Neural cell (in vitro differentiated cells): ENCODE measurements around the gene C1orf105. TPM values are rescaled to one million over a fixed set of nuclear protein-coding genes. Genes with fewer than 3 reads are reported as not detected.

Source experiments
- H2AFZ ChIP-seq: fragments of 200-600, 300-800 bp; sonication (generic), shearing (Covaris generic); 2 replicates; pipeline ENCODE4 v1.6.0; 2014; ENCODE audit warnings: low read depth, mild to moderate bottlenecking, antibody characterized with exemption, low read length, moderate library complexity
- H3F3A ChIP-seq: fragments of 200-600 bp; shearing (Covaris generic); 2 replicates; pipeline ENCODE4 v1.6.1; 2016; ENCODE audit warnings: mild to moderate bottlenecking, moderate library complexity, mixed read lengths, antibody characterized with exemption, low read length; ENCODE audit not compliant: insufficient read depth, poor library complexity, severe bottlenecking
- H3K27ac ChIP-seq: fragments of 200-600, 300-800 bp; sonication (generic), shearing (Covaris generic); 2 replicates; pipeline ENCODE4 v1.5.1; 2014; ENCODE audit warnings: mild to moderate bottlenecking, low read length, moderate library complexity
- H3K27me3 ChIP-seq: fragments of 300-800, 200-600 bp; sonication (generic), shearing (Covaris generic); 2 replicates; pipeline ENCODE4 v1.6.0; 2014; ENCODE audit warnings: mild to moderate bottlenecking, low read depth, low read length, moderate library complexity; ENCODE audit not compliant: insufficient read depth
- H3K36me3 ChIP-seq: fragments of 300-800, 200-600 bp; sonication (generic), shearing (Covaris generic); 2 replicates; pipeline ENCODE4 v1.5.1; 2014; ENCODE audit warnings: mild to moderate bottlenecking, antibody characterized with exemption, low read length, moderate library complexity; ENCODE audit not compliant: insufficient read depth
- H3K4me2 ChIP-seq: fragments of 300-800, 200-600 bp; sonication (generic), shearing (Covaris generic); 2 replicates; pipeline ENCODE4 v1.6.0; 2014; ENCODE audit warnings: mild to moderate bottlenecking, low read length
- H3K4me3 ChIP-seq: fragments of 300-800, 200-600 bp; sonication (generic), shearing (Covaris generic); 2 replicates; pipeline ENCODE4 v1.5.1; 2014; ENCODE audit warnings: mild to moderate bottlenecking, low read length, moderate library complexity
- H3K79me2 ChIP-seq: fragments of 200-600 bp; shearing (Covaris generic); replicated peaks from 2 replicates; pipeline ENCODE4 v1.6.0; 2014; ENCODE audit warnings: mild to moderate bottlenecking, low read length, moderate library complexity; ENCODE audit not compliant: insufficient read depth
- H3K9ac ChIP-seq: fragments of 300-800, 200-600 bp; sonication (generic), shearing (Covaris generic); 2 replicates; pipeline ENCODE4 v1.6.1; 2016; ENCODE audit warnings: mild to moderate bottlenecking, low read length, mixed read lengths
- H3K9me2 ChIP-seq: fragments of 200-600 bp; shearing (Covaris generic); 2 replicates; pipeline ENCODE4 v1.6.1; 2016; ENCODE audit warnings: mild to moderate bottlenecking, low read length, mixed read lengths; ENCODE audit not compliant: insufficient read depth
- H3K9me3 ChIP-seq: fragments of 200-600, 300-800 bp; sonication (generic), shearing (Covaris generic); 2 replicates; pipeline ENCODE4 v1.6.1; 2016; ENCODE audit warnings: mild to moderate bottlenecking, mixed run types, low read length, moderate library complexity, mixed read lengths
- H4K20me1 ChIP-seq: fragments of 200-600 bp; shearing (Covaris generic); 2 replicates; pipeline ENCODE4 v1.6.1; 2016; ENCODE audit warnings: mild to moderate bottlenecking, mixed run types; ENCODE audit not compliant: insufficient read depth
- EP300 ChIP-seq: fragments of 450-650 bp; conservative IDR thresholded peaks from 2 replicates; pipeline ENCODE4 v1.6.1; 2014; ENCODE audit warnings: antibody characterized with exemption, mild to moderate bottlenecking, moderate library complexity; ENCODE audit not compliant: poor library complexity, severe bottlenecking
- EZH2 ChIP-seq: fragments of 200-600, 300-800 bp; shearing (Covaris generic), sonication (generic); IDR thresholded peaks from 2 replicates; pipeline ENCODE4 v1.6.1; 2014; ENCODE audit warnings: antibody characterized with exemption, low read length, borderline replicate concordance, mild to moderate bottlenecking; ENCODE audit not compliant: insufficient read depth, poor library complexity, severe bottlenecking
- MXI1 ChIP-seq: fragments of 450-650 bp; conservative IDR thresholded peaks from 2 replicates; pipeline ENCODE4 v1.6.1; 2014; ENCODE audit warnings: antibody characterized with exemption, mild to moderate bottlenecking; ENCODE audit not compliant: poor library complexity, severe bottlenecking
- POLR2AphosphoS5 ChIP-seq: IDR thresholded peaks from 2 replicates; pipeline ENCODE4 v1.6.1; 2012
- RAD21 ChIP-seq: fragments of 450-650 bp; conservative IDR thresholded peaks from 2 replicates; pipeline ENCODE4 v1.6.1; 2014; ENCODE audit warnings: antibody characterized with exemption, mild to moderate bottlenecking, moderate library complexity
- SMC3 ChIP-seq: fragments of 450-650 bp; conservative IDR thresholded peaks from 2 replicates; pipeline ENCODE4 v1.6.1; 2014; ENCODE audit warnings: antibody characterized with exemption, mild to moderate bottlenecking, moderate library complexity; ENCODE audit not compliant: poor library complexity
- TAF1 ChIP-seq: IDR thresholded peaks from 2 replicates; pipeline ENCODE4 v1.6.1; 2012; ENCODE audit warnings: low read depth
- polyA plus RNA-seq: library from polyadenylated mRNA; depleted of rRNA; stranded (reverse); fragments of >200 nt; gene quantifications from 2 replicates; pipeline ENCODE4 v1.2.3, GENCODE V29; 2014
- TF ChIP-seq, protein P1 (sequence below): IDR thresholded peaks from 2 replicates; pipeline ENCODE4 v1.6.1; 2012; ENCODE audit warnings: borderline replicate concordance
- TF ChIP-seq, protein P2 (sequence below): fragments of 450-650 bp; IDR thresholded peaks from 2 replicates; pipeline ENCODE4 v1.5.1; 2014; ENCODE audit warnings: antibody characterized with exemption, mild to moderate bottlenecking, moderate library complexity; ENCODE audit not compliant: poor library complexity, severe bottlenecking

The C1orf105 gene
- polyA plus RNA-seq, 1 donor from 2014 or later: not detected

DNA sequence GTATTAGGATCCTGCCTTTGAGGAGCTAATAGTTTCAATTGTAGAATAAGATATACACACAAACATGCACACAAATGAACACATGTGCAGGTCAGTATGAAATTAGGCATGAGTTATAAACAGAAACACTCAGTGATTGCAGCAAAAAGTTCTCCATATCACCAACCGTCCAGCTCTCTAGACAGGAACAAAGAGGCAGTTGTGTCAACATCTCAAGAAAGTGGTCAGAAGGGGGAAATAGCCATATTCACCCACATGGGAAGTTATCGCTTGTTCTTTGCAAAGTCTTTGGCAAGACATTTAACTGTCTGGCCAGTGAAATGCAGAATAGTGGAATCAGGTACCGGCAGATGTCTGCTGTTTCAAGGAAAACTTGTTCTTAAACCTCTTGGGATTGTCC lies 52.8 kb downstream of the C1orf105 start:
- no peak for TF ChIP-seq MXI1
- TF ChIP-seq SMC3: no peak
- TF ChIP-seq, protein P1, sequence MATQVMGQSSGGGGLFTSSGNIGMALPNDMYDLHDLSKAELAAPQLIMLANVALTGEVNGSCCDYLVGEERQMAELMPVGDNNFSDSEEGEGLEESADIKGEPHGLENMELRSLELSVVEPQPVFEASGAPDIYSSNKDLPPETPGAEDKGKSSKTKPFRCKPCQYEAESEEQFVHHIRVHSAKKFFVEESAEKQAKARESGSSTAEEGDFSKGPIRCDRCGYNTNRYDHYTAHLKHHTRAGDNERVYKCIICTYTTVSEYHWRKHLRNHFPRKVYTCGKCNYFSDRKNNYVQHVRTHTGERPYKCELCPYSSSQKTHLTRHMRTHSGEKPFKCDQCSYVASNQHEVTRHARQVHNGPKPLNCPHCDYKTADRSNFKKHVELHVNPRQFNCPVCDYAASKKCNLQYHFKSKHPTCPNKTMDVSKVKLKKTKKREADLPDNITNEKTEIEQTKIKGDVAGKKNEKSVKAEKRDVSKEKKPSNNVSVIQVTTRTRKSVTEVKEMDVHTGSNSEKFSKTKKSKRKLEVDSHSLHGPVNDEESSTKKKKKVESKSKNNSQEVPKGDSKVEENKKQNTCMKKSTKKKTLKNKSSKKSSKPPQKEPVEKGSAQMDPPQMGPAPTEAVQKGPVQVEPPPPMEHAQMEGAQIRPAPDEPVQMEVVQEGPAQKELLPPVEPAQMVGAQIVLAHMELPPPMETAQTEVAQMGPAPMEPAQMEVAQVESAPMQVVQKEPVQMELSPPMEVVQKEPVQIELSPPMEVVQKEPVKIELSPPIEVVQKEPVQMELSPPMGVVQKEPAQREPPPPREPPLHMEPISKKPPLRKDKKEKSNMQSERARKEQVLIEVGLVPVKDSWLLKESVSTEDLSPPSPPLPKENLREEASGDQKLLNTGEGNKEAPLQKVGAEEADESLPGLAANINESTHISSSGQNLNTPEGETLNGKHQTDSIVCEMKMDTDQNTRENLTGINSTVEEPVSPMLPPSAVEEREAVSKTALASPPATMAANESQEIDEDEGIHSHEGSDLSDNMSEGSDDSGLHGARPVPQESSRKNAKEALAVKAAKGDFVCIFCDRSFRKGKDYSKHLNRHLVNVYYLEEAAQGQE: no peak
- no peak for TF ChIP-seq RAD21
- TF ChIP-seq EZH2: no peak
- TF ChIP-seq EP300: no peak
- no peak for TF ChIP-seq POLR2AphosphoS5
- TF ChIP-seq, protein P2, sequence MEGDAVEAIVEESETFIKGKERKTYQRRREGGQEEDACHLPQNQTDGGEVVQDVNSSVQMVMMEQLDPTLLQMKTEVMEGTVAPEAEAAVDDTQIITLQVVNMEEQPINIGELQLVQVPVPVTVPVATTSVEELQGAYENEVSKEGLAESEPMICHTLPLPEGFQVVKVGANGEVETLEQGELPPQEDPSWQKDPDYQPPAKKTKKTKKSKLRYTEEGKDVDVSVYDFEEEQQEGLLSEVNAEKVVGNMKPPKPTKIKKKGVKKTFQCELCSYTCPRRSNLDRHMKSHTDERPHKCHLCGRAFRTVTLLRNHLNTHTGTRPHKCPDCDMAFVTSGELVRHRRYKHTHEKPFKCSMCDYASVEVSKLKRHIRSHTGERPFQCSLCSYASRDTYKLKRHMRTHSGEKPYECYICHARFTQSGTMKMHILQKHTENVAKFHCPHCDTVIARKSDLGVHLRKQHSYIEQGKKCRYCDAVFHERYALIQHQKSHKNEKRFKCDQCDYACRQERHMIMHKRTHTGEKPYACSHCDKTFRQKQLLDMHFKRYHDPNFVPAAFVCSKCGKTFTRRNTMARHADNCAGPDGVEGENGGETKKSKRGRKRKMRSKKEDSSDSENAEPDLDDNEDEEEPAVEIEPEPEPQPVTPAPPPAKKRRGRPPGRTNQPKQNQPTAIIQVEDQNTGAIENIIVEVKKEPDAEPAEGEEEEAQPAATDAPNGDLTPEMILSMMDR: no peak
- TF ChIP-seq TAF1: no peak
- H3K27me3 ChIP-seq: no peaks in the 10 kb centered on the region
- no peaks in the 10 kb centered on the region for H4K20me1 ChIP-seq
- H3K27ac ChIP-seq: no peak overlapping the region
- H3K9ac ChIP-seq: no peak overlapping the region
- H3K4me3 ChIP-seq: no peak overlapping the region
- H3K36me3 ChIP-seq: no peaks in the 10 kb centered on the region
- no peaks in the 10 kb centered on the region for H3K9me3 ChIP-seq
- no peak overlapping the region for H3K4me2 ChIP-seq
- H3K9me2 ChIP-seq: no peaks in the 10 kb centered on the region
- no peaks in the 10 kb centered on the region for H3K79me2 ChIP-seq
- H2AFZ ChIP-seq: no peak overlapping the region
- H3F3A ChIP-seq: no peaks in the 10 kb centered on the region

DNA sequence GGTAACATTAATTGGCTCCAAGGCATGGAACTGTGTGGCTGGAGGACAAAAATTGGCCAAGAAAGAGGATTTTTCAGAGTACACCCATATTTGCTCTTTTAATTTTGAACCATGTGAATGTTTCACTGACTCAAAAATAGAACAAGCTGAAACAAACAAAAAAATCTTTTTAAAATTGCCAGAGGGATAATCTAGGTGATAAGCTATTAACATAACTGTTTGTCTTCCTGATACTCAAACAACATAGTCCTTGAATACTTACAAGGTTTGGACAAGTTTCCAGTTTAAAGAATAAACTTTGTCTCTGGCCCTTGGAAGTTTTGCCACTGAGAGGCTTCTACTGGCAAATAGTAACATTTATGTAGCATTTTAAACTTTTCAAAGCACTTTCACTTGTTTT lies 53.4 kb downstream of the C1orf105 start:
- Histone ChIP-seq H4K20me1 (no peaks in the 10 kb centered on the region), H2AFZ (no peak overlapping the region), H3K36me3 (no peaks in the 10 kb centered on the region), H3K9ac (no peak overlapping the region), H3K79me2 (no peaks in the 10 kb centered on the region), H3K9me3 (no peaks in the 10 kb centered on the region), H3K4me3 (no peak overlapping the region), H3K27me3 (no peaks in the 10 kb centered on the region), H3K9me2 (no peaks in the 10 kb centered on the region), H3K4me2 (no peak overlapping the region), H3F3A (no peaks in the 10 kb centered on the region), H3K27ac (no peak overlapping the region)
- TF ChIP-seq EP300 (no peak), POLR2AphosphoS5 (no peak), RAD21 (no peak), SMC3 (no peak), MXI1 (no peak), TAF1 (no peak), EZH2 (no peak)
- TF ChIP-seq, protein P2: no peak
- TF ChIP-seq, protein P1: no peak
